Left hindlimb (tissue), 1 donor: ENCODE data around the gene SLC6A7.
A peak's percentile ranks its signal among the peaks of the same experiment; 100 is the strongest.

Experiments used
- DNase-seq: peaks from one replicate; pipeline ENCODE4 v3.0.0-alpha.2; 2018

Gene SLC6A7

DNA sequence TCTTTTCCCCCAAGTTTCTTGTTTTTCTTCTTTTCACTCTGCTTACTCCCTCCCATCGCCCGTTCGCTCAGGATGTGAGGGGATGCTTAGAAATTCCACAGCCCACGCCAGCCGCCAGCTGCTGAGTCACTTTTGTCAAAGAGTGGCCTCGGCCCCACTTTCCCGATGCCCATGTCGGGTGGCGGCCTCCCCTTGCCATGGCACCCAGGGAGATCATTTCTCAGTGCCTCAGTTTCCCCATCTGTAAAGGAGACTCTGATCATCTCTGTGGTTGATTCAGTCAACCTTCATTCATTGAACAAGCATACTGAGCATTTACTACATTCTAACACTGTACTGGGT, 33.9 kb upstream of the SLC6A7 start:
- no peak for DNase-seq

DNA sequence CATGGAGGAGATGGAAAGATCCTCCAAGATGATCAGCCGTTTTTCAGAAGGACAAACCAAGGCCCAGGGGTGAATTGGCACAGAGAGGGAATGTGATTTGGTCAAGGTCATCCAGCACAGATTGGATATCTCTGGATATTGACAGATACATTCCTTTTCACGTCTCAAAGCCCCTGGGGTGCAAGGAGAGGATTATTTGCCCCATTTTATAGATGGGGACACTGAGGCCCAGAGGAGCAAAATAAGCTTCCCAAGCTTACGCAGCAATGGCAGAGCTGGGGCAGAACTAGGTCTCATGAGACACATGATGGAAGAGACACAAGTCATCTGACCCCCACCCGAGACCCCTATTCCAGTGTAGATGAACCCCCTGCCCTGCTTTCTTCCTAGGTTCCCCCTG, 33.3 kb upstream of the SLC6A7 start:
- DNase-seq, result no peak

DNA sequence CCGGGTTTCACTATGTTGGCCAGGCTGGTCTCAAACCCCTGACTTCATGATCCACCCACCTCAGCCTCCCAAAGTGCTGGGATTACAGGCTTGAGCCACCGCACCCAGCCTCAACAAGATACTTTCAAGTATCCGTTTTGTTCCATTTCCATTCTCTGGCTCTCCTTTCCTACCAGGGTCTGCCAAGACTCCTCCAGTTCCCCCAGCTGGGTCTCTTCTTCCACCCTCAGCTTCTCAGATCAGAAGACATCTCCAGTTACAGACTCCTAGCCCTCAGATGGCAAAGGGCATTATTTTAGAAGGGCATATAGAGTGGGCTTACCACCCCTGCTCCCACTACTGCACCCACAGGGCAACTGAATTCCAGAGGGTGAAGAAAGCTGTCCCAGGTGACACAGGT, 32.7 kb upstream of the SLC6A7 start:
- DNase-seq, result no peak

DNA sequence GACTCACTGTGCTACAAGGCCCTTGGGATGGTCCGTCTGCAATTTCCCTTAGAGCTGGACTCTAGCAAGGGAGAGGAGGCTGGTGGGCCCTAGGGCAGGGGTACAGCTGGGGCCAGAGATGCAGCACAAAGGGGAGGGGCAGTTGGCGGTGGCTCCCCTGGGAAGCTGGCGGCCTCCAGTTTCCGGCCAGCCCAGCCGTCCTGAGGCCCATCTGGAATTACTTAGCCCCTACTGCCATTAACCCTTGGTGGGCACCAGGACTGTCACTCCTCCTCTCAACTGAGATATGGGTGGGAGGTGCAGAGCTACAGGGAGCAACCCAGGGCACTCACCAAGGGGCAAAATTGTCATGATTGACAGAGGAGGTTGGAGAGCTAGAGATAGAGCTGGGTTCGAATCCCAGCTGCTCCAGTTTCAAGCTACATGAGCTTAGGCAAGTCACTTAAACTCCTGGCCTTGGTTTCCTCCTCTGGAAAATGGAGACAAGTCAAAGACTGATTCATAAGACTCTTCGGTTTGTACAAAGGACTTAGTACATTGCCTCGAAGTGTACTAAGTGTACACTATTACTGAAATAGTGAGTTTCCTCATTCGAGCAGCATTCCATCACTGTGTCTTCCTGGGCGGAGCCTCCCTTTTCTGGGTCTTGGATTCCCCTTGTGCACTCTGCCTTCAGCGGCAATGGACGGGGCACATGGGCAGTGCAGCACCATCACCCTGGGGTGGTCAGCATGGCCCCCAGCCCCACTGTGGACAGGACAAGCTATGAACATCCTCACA, 31.5 kb upstream of the SLC6A7 start:
- no peak for DNase-seq

DNA sequence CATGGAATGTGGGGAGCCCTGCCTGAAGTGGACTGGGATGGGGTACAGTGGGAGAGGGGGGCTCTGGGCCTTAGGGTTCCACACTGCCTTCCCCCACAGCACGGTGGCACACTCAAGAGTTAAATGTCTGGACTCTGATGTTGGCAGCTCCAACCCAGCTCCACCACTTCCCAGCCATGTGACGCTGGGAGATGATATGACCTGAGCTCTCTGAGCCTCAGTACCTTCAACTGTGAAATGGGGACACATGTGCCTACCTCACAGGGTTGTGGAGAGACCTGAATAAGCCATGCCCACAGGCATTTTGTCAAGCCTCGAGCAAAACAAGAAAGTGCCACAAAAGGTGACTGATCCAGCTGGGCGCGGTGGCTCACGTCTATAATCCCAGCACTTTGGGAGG, 30.8 kb upstream of the SLC6A7 start:
- no peak for DNase-seq

DNA sequence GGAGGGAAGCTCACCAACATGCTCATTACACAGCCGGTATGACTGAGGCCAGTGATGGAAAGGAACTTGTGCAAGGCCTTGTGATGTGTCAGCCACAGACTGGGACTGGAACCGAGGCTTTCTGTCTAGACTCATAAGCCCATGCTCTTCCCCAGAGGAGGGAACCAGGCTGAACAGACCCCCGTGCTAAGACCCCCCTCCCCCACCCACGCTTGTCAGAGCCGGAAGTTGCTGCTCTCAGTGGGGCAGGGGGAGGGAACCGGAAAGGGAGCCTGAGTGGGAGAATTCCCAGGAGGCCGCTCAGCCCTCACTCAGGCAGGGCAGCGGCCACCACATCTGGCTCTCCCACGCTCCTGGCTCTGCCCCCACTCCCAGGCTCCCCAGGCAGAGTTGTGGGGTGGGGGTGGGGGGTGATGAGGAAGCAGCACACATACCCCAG, 30.1 kb upstream of the SLC6A7 start:
- no peak for DNase-seq

DNA sequence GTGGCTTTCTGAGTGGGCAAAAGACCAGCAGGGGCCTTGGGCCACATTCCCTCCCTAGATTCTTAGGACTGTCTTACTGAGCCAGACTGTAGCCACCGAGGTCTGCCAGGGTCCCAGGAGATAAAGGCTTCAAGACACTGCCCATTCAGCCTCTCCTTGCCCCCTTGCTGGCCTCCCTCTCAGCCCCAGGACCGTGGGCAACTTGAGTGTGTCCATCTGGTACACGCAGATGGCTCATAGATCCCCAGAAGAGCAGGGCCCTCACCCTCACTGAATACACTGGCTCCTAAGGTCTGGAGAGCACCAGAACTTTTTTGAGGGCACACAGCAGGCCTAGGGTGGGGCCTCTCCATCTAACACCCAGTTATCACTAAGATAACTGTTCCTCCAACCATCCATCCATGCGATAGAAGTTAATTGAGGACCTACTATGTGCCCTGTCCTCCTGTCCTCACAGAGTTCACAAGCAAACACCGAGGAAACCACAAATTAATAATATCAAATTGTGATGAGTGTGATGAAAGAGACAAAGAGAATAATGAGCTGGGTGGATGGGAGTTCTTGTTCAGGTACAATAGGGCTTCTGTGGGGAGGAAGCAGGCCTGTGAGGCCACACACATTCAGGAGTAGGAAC, 29.3 kb upstream of the SLC6A7 start:
- DNase-seq, result no peak

DNA sequence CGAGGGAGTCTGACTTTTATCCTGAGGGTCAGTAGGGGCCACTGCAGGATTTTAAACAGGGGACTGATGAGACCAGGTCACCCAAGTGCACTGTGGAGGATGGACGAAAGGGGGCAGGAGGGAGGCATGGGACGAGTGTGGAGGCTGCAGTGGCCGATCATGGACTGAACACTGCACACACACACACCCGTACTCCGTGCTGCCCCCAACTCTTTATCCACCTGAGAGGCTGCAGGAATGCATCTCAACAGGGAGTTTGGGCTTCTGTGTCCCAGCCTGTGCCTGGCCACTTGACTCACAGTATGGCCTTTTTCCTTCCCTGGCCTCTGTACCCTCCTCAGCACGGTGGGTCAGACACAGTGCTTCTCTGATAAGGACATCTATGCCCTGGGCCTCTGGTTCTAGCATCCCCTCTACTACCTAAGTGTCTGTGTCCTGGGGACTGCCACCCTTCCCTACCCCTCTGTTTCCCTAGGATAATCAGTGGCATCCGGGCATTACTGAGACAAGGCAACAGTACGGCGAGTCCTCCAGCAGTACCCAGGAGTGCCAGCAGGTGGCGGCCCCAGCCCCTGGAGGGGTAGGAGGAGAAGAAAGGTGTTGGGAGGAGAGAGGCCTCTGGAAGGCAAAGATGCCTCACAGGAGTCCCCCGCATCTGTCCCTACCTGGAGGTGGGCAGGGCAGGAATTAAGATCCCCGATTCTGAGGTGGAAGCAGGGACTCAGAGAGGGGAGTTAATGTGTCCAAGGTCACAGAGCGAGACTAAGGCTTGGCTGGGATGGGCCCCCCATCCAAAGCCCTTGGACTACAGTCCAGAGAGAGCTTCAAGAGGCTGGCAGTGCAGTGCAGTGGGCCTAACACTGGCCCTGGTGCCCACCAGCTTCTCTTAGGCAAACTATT, 28.4 kb upstream of the SLC6A7 start:
- peak; percentile 82 for DNase-seq

DNA sequence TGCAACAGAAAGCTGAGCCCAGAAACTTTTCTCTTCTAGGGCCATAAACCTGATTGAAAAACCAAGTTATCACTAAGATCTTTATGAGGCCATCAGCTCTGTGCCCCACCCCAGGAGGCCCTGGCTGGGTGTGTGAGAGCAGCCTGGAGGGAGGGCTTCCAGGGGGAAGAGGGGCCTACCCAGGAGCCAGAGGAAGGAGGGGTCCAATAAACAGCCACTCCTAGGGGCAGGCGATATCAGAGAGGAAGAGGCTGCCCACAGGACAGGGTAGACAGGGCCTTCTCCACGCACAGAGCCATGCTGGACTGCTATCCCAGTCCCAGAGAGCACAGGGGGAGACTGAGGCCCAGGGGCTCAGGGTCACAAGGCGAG, 27.7 kb upstream of the SLC6A7 start:
- DNase-seq, result no peak

DNA sequence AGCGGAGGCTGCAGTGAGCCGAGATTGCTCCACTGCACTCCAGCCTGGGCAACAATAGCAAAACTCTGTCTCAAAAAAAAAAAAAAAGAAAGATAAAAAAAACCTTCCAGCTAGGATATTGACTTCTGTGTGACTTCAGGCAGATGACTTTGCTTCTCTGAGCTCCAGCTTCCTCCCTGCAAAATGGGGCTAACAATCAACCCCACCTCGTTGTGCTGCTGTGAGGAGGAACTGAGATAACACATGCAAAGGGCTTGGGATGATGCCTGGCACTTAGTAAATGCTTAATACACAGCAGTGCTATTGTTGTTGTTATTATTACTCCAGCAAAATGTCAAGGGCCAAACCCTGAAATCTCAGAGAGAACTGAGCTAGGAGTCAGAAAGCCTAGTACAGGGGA, 26.8 kb upstream of the SLC6A7 start:
- no peak for DNase-seq

DNA sequence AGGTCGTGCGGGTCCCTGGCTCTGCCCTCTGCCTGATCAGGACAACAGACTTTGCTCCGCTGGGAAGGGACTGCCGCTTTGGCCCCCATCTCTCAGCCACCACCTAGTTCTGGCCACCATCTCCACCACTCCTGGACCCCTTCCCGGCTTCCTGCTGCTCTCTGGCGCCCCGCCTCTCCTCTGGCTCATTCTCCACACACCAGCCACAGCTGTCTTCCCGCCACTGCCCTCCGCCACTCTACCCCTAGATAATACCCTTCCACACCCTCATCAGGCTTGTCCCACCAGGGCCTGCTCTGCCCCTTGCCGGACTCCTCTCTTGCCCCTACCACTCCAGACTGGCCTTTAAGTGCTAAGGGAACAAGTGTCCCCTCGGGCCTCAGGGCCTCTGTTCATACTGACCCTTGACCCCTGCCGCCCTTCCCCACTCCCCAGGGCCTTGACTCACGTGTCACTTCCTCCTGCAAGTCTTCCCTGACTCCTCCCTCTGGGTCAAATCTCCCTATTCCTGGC, 26.3 kb upstream of the SLC6A7 start:
- DNase-seq, result peak; percentile 80

DNA sequence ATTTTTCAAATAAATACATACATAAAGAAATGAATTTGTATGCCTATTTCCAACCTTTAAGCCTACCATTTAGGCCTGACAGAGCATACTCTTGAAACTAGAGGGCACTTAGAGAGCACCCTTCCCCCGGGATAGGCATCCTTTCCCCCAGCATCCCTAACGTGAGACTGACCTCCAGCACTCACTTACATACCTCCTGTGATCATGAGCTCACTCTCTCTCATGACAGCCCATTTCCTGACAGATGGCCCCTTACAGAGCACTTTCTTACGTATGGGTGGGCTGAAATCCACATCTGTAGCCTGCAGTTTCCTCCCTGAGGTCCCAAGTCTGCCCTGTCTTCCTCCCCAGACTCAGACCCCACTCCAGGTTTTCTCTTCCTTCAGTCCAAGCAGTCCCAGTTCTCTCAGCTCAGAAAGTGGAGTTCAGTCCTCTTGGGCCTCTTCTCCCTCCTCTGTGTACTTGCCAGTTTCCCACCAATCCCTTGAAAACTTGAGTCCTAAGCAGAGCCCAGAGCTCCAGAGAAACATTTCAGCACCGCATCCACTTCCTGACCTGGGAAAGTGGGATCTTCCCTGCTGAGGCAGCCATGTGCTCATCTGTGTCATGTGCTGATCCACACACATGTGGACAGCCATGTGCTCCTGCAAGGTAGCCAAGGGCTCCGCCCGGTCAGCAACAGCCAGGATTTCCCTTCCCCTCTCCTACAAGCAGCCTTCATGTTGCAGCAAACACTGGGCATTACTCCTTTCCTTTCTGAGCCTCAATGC, 25.5 kb upstream of the SLC6A7 start:
- peak; percentile 76 for DNase-seq

DNA sequence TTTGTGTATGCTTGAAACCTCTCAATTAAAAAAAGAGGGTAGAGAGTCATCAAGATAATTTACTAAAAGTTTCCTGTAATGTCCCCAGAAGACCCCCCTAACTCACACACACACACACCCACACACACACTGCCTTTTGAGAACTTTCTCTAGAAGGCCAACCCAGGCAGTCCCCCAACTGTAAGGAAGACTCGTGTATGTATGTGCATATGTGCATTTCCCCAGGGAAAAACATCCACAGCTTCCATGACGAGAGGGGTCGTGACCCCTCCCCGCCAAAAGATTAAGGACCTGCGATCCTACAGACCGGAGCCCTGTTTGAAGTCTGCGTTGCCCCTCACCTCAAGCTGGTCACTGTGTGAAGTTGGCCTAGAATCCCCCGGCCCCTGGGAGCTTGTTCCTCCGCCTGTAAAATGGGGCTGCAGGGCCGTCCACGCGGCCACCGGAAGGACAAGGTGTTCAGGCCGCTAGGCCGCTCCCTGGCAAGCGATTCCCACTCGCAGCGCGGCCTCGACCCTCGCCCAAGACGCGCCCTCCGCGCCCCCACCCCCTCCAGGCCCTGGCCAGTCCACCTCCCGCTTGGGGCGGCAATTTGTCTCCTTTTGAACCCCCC, 23.7 kb upstream of the SLC6A7 start:
- no peak for DNase-seq

DNA sequence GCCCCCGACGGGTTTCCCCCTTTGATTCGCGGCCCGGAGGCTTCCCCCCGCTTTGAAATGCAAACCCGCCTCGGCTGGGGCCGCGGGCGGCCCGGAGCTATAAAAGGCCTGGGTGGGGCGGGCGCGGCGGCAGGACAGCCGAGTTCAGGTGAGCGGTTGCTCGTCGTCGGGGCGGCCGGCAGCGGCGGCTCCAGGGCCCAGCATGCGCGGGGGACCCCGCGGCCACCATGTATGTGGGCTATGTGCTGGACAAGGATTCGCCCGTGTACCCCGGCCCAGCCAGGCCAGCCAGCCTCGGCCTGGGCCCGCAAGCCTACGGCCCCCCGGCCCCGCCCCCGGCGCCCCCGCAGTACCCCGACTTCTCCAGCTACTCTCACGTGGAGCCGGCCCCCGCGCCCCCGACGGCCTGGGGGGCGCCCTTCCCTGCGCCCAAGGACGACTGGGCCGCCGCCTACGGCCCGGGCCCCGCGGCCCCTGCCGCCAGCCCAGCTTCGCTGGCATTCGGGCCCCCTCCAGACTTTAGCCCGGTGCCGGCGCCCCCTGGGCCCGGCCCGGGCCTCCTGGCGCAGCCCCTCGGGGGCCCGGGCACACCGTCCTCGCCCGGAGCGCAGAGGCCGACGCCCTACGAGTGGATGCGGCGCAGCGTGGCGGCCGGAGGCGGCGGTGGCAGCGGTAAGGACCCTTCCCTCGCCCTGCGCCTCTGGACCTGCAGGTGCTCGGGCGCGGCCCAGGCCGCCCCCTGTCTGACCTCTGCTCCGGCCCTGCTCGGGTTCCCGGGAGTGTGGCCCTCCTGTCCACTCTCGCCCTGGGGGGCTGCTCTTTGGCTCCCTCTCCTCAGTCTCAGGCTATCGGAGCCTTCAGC, 23.0 kb upstream of the SLC6A7 start, which contains the start of gene CDX1:
Gene CDX1 (plus strand): TSS at position 129 of the 862 bp plus-strand sequence. CDS start 99 bp downstream, at position 228.
- no peak for DNase-seq

DNA sequence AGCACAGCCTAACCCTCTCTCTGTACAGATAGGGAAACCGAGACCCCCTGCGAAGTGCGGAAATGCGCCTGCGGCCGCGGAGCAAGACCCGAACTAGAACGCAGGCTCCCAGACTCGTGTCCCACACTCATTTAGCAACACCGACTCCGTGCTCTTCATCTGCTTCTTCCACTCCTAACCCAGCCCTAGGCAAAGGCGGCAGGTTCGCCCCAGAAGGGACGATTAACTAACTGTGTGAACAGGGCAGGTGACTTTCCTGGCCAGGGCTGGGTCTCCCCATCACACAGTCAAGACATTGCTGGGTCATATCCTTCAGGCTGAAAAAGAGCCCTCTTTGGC, 22.4 kb upstream of the SLC6A7 start:
- DNase-seq, result no peak

DNA sequence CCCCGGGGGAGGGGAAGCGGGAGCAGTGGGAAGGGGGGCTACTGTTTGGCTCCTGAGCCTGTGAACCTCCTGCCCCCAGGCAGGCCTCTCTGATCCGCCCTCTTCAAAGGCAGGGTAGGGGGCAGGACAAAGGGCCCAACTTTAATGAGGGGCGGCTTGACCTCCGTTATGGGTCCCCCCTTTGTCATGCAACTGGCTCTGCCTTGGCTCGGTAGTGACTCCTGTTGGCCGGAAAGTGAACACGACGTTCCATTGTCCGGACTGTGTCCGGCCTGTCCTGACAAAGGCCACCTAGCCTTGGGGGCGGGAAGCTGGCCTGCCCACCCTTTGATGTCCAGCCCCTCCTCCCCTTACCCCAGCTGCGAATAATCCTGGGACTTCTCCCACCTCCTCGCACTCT, 22.0 kb upstream of the SLC6A7 start:
- no peak for DNase-seq

DNA sequence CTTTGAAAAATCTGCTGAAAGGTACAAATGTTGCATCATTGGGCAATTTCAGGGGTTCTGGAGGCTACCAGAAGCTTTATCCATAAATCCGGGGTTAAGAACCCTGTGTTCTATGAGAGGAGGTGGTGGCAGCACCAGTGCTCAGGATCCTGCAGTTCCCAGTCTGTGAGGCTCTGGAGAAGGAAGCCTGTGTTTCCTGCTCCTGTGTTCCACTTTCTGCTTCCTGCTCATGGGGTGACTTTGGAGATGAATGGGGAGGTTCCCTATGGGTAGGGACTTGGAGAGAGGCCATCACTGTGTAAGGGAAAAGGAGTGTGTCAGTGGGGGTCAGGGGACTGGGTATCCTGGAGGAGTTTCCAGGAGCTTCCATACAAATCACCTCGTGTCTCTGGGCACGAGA, 21.0 kb upstream of the SLC6A7 start:
- no peak for DNase-seq

DNA sequence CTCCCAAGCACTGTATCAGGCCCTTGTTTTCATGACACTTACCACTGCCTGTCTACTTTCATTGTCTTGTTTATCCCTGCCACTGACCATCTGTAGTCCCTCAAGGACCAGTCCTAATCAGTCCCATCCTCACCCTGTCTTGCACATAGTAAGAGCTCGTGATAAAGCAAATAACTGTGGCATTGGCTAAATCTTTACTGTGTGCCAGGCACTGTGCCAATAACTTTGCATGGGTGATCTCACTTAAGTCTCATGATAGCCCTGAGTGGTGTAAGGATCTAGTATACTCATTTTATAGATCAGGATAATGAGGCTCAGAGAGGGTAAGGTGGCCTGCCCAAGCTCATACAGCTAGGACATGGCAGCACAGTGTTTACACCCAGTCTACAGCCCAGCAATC, 17.7 kb upstream of the SLC6A7 start:
- no peak for DNase-seq

DNA sequence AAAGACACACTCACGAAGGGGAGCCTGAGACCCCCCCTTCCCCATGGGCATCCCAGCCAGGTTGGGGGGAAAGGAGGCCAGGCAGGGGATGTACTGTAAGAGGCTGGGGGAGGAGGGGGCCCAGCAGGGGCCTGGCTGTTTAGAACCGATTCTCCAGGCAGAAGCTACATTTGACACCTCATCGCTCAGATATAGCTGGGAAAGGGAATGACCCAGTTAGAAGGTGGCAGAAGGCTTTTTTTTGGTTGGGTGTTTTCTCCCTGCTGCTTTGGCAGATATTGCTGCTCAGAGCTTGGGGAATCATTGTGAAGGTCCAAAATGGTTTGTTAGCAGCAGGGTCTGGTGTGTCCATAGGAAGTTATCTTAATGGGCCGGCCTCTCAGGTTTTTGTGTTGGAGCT, 17.3 kb upstream of the SLC6A7 start:
- DNase-seq, result no peak

DNA sequence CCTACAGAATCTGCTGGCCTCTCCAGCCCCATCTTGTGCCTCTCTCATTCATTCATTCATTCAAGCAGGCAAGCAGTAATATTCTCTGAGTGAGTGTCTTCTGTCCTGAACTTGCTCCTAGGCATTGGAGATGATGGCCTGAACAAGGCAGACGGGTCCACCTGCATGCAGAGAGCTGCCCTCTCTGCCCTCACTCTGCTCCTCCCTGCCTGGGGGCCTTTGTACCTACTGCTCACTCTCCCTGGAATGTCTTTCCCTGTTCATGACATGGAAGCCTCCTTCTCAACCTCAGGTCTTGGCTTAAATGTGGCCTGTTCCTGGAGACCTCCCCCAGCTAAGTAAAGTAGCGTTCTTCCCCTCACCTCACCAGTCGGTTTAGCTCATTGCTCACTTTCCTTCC, 16.7 kb upstream of the SLC6A7 start:
- DNase-seq, result no peak

DNA sequence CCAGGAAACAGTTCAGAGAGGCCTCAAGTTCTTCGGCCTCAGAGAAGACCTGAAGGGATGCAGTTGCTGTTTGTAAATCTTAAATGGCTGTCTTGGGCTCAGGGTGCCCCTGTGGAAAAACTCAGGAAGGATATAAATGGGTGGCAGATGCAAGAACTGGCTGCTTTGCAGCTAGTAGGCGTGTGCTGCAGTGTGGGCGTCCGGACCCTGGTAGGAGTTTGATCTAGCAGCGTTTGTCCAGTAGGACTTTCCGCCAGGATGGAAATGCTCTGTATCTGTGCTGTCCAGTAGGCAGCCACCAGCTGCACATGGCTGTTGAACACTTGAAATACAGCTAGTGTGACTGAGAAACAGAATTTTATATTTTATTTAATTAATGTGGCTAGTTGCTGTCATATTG, 15.6 kb upstream of the SLC6A7 start:
- no peak for DNase-seq
